HEK293T (cell line): Measurements from ENCODE around the gene ZFC3H1.

Experiments used
- CTBP1 ChIP-seq: fragments of 450-650 bp; IDR thresholded peaks from 2 replicates; pipeline ENCODE4 v1.6.1; 2016; ENCODE audit warnings: borderline replicate concordance
- FOXA1 ChIP-seq: fragments of 450-650 bp; IDR thresholded peaks from 2 replicates; pipeline ENCODE4 v1.6.1; 2016; ENCODE audit warnings: mild to moderate bottlenecking

GRCh38 chr12:71710276-71711125 is 46.9 kb upstream of the ZFC3H1 start:
- TF ChIP-seq FOXA1: no peak
- TF ChIP-seq CTBP1: no peak
